Activated CD4-positive, alpha-beta T cell treated with anti-CD3 and anti-CD28 coated beads, Interleukin-2, amount 50 U/mL, for 4 hours (primary cell): ENCODE data around the gene EP400.
"Not testable (repeated sequence)": the region's sequence is repeated elsewhere in the genome, so short reads cannot be mapped to it uniquely, and the experiment has no call there.

Experiments
- DNase-seq, 2 experiments: peaks; one replicate each; pipeline ENCODE4 v3.0.0-alpha.2; 2020

Gene EP400

DNA sequence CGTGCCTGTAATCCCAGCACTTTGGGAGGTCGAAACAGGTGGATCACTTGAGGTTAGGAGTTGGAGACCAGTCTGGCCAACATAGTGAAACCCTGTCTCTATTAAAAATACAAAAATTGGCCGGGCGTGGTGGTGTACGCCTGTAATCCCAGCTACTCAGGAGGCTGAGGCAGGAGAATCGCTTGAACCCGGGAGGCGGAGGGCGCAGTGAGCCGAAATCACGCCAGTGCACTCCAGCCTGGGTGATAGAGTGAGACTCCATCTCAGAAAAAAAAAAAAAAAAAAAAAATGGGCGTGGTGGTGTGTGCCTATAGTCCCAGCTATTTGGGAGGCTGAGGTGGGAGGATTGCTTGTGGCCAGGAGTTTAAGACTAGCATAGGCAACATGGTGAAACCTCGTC, 4.7 kb downstream of the EP400 start:
- DNase-seq: not testable (repeated sequence)

DNA sequence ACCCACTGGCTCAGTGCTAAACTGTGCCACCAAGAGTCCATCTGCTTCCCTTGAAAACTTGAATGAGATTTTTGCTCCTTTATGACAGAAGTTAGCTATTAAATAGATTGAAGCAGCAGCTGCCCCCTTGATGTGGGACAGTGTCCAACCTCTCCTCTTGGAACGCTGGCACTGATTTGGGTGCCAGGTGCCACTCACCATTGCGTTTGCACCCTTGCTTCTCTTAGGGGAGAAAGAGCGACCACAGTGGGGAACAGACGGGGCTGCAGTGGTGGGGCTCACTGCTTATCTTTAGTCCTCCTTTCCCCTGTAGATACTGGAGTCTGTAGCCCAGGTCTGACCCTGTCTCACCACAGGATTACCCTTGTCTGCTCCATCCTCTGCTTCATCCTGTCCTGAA, 9.4 kb downstream of the EP400 start:
- DNase-seq: no peak

DNA sequence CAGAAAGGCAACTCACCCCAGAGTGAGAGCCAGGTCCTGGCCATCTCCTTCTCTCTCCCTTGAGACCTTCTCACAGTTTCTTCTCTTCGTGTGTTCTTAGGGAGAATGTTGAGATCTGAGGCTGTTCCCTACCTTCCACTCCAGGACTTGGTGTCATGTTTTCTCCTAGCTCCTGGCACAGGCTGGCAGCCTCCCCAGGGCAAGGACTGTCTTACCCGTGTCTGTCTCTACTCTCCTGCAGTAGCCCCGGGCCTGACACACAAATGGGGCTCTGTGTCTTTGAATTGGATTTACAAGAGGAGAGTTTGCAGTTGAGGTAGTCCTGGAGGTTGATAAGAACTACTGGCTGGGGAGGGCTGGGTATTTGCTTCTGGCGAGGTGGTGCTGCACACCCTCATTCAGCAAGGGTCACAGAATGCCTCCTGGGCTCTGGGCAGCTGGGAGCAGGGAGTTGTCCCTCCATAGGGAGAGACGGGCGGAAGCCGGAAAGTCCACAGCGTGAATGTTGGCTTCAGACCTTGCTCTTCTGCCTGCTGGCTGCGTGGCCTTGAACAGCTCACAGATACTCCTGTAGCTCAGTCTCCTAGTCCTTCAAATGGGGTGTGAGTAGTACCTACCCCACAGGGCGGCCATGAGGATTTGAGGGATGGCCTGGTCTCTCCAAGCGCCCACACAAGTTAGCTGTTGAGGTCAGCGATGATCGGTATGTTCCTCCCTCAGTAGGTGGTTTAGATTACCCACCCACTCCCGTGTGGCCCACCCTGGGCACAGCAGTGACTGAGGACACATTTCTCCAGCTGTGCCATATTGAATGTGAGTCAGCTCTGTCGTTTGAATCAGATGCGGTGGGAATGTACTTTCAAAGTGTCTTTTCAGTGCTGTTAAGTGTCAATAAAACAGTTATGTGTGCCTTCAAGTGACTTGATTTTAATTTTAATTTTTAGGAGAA, 10.2 kb downstream of the EP400 start:
- DNase-seq: no peak

DNA sequence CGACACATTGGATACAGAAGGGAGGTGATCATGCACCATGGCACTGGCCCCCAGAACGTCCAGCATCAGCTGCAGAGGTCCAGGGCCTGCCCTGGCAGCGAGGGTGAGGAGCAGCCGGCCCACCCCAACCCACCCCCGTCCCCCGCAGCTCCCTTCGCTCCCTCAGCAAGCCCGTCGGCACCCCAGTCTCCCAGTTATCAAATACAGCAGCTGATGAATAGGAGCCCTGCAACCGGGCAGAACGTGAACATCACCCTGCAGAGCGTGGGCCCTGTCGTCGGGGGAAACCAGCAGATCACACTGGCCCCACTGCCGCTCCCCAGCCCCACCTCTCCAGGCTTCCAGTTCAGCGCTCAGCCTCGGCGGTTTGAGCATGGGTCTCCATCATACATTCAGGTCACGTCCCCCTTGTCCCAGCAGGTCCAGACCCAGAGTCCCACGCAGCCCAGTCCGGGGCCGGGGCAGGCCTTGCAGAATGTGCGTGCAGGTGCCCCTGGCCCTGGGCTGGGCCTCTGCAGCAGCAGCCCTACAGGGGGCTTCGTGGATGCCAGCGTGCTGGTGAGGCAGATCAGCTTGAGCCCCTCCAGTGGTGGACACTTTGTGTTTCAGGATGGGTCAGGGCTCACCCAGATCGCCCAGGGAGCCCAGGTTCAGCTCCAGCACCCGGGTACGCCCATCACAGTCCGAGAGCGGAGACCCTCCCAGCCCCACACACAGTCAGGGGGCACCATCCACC, 11.0 kb downstream of the EP400 start:
- not testable (repeated sequence) for DNase-seq

DNA sequence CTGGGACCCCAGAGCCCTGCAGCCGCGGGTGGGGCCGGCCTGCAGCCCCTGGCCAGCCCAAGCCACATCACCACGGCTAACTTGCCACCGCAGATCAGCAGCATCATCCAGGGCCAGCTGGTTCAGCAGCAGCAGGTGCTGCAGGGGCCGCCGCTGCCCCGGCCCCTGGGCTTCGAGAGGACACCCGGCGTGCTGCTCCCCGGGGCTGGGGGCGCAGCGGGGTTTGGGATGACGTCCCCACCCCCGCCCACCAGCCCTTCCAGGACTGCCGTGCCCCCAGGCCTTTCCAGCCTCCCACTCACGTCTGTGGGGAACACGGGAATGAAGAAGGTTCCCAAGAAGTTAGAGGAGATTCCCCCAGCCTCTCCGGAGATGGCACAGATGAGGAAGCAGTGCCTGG, 11.6 kb downstream of the EP400 start:
- not testable (repeated sequence) for DNase-seq

DNA sequence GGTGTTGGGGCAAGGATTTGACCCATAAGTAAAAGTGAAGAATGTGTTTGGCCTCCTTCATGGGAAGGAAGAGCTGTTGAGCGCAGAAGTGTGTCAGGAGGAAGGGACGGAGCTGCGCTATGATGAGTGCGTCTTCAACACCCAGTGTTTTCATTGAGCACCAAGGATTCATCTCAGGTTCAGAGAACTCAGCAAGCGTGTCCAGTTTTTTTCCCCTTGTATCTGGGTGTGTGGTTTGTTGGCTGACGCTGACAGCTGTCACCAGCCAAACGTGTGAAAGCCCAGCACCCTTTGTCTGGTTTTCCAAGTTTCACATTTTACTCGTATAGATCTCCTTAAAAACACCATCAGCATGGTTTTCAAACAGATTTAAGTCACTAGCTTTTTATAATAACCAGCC, 12.3 kb downstream of the EP400 start:
- no peak for DNase-seq

DNA sequence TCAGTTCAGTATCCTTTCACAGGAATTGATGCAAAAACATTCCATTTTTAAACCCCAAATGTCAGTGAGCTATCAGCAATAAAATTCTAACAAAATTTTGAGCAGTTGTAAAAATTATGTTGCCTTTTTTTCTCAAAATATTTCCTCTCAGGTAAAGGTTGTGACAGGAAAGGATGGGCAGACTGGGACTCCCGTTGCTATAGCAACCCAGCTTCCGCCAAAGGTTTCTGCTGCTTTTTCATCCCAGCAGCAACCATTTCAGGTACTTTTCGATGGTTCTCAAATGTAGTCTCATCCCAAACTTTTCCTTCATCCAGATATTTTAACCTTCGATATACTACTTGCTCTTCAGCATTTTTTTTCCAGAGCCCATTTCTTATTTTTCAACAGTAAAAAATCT, 13.6 kb downstream of the EP400 start:
- no peak for DNase-seq

DNA sequence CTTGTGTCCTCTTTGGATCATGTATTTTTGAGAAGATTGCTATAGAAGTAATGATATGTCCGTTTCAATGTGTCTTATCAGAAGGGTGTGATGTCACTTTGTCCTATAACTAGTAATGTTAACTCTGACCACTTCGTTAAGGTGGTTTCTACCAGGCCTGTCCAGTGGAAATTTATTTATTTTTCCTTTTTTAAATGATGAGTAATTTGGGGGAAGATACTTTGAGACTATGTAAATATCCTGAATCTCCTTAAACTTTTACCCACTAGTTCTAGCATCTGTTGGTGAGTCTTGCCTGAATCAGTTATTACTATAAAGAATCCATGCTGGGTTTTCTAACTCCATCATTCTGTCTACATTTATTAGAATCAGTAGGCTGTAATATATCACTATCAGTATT, 15.3 kb downstream of the EP400 start:
- no peak for DNase-seq

DNA sequence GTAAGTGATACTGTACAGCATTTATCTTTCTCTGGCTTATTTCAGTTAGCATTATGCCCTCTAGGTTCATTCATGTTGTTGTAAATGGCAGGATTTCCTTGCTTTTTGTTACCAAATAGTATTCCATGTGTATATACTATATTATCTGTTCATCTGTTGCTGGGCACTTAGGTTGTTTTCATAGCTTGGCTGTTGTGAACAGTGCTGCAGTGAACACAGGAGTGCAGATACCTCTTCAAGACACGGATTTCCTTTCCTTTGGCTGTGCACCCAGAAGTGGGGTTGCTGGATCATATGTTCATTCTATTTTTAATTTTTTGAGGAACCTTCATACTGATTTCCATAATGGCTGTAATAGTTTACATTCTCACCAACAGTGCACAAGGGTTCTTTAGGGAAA, 21.5 kb downstream of the EP400 start:
- DNase-seq: no peak

DNA sequence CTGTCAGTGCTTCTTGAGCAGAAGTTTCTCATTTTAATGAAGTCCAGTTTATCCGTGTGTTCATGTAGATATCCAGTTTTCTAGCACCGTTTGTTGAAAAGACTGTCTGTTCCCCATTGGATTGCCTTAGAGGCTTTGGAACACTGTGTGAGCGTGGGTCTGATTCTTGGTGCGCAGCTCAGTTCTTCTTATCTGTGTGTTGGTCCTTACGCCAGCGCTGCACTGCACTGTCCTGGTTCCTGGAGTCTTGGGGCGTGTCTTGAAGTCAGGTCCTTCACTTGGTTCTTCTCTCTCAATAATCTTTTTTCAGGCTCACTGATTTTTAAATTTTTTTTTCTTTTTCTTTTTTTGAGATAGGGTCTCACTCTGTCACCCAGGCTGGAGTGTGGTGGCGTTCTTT, 25.5 kb downstream of the EP400 start:
- no peak for DNase-seq

DNA sequence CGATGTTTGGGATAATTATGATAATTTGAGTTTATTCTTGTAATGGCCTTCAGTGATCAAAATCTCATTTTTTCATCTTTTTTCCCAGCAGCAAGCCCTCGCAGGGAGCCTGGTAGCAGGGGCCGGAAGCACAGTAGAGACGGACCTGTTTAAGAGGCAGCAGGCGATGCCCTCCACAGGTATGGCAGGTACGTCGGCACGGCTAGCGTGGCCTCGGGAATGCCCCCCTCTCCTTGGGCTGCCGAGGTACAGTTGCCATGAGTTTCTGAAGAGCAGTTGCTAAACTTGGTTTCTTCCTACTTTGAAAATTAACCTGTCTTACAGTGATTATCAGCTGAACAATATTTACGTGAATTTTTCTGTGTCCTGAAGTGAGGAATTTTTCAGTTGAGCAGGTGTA, 29.9 kb downstream of the EP400 start:
- no peak for DNase-seq

DNA sequence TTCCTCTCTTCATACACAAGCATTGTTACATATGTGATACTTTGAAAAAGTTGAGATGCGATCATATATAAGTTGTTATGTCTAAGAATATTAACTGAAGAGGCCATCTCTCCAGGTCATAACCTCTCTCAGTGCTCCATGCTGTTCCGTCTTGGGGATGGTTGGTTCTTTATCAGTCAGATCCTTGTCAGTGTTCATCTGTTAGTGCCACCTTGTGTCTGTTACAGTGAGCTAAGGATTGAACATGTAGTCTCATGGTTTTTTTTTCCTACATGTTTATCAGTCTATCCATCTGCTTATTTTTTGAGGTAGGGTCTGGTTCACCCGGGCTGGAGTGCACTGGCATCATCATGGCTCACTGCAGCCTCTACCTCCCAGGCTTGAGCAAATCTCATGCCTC, 30.5 kb downstream of the EP400 start:
- DNase-seq: no peak

DNA sequence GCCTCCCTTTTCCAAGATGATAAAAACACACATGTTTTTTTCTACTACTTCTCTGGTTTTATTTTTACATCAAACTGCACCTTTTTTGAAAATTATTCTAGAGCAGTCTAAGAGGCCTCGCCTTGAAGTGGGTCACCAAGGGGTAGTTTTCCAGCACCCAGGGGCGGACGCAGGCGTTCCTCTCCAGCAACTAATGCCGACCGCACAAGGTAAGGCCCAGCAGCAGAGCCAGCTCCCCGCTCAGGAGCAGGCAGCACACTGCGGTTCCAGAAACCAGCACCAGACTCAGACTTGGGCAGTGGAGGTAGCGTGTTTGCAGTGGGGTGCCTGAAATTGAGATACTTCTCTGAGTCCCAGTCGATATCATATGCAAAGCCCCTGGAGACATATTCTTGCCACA, 31.6 kb downstream of the EP400 start:
- no peak for DNase-seq

DNA sequence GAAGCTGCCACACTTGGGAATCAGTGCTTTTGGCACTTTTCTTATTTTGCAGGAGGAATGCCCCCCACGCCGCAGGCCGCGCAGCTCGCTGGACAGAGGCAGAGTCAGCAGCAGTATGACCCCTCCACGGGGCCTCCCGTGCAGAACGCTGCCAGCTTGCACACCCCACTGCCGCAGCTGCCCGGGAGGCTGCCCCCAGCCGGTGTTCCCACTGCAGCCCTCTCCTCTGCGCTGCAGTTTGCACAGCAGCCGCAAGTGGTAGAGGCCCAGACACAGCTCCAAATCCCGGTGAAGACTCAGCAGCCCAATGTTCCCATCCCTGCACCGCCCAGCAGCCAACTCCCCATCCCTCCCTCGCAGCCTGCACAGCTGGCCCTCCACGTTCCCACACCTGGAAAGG, 32.3 kb downstream of the EP400 start:
- DNase-seq: no peak

DNA sequence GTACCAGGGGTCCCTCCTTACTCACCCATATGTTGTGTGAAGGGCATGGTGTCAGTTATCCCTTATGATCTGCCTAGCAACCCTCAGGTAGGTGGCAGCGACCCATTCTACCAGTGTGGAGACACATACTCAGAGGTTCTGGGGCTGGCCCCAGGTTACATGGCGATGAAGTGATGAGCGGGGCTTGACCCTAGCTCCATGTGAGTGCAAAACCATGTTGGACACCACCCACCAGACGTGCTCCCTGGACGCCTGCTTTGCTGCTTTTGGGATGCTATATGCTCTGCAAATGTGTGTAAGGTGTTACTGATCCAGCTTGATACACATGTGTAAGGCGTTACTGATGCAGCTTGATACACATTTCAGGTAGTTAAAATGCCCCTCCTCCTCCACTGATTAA, 33.3 kb downstream of the EP400 start:
- DNase-seq: no peak

DNA sequence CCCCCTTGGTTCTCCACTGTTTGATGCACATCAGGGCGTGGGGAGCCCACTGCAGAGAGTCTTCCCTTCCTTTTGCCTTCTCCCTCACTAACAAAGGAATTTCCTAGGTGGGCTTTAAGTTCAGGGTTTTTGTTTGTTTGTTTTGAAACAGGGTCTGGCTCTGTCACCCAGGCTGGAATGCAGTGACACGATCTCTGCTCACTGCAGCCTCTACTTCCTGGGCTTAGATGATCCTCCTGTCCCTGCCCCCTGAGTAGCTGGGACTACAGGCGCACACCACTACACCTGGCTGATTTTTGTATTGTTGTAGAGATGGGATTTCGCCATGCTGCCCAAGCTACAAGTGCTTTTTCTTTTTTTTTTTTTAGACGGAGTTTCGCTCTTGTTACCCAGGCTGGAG, 33.8 kb downstream of the EP400 start:
- no peak for DNase-seq

DNA sequence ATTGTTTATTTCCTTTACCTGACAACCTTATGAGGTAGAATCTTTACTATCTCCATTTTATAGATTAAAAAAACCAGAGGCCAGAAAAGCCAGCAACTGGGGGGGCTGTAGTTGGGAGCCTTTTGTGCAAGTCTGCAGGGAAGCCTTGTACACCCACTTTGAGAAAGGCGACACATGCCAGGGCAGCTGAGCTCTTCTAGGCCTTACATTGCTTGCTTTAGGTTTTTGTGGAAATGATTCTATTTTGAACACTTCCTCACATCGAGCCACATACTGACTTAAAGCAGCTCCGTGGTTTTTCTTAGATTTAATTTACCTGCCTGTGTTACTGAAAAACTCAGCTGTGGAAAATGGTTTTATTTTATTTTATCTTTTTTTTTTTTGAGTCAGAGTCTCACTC, 34.6 kb downstream of the EP400 start:
- no peak for DNase-seq

DNA sequence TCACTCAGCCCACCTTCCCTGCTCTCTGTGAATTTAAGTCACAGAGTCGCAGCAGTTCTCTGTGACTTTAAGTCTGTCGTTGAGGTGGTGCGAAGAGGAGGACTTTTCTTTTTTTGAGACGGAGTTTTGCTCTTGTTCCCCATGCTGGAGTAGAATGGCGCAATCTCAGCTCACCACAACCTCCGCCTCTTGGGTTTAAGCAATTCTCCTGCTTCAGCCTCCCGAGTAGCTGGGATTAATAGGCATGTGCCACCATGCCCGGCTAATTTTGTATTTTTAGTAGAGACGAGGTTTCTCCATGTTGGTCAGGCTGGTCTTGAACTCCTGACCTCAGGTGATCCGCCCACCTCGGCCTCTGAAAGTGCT, 35.8 kb downstream of the EP400 start:
- not testable (repeated sequence) for DNase-seq

DNA sequence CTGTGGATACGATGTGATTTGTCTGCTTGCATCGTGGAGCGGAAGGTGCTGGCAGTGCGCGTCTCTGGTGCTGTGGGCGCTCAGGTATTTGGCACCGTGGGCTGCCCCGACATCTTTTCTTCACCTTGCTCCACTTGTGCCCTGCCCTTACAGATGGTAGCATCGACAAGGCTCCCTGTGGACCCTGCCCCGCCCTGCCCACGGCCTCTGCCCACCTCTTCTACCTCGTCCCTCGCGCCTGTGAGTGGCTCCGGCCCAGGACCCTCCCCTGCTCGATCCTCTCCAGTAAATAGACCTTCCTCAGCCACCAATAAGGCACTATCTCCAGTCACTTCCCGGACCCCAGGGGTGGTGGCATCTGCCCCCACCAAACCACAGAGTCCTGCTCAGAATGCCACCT, 36.6 kb downstream of the EP400 start:
- DNase-seq: no peak

DNA sequence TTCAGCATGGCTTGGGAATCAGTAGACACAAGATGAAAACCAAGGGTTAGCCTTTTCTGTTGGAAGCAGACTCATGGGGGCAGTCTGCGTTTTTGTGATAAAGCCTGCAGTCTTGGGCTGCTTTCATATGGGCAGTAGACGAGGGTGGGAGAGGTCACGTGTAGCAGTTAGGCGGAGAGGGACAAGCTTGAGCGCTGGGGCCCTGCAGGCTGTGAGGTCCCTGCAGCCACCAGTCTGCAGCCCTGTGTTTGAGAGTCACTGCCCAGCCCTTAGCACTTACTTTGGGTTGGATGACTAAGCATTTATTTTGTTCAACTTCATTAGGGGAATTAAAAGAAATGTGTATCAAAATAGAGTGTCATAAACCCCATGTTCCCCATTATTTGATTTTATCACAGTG, 37.2 kb downstream of the EP400 start:
- DNase-seq: no peak

DNA sequence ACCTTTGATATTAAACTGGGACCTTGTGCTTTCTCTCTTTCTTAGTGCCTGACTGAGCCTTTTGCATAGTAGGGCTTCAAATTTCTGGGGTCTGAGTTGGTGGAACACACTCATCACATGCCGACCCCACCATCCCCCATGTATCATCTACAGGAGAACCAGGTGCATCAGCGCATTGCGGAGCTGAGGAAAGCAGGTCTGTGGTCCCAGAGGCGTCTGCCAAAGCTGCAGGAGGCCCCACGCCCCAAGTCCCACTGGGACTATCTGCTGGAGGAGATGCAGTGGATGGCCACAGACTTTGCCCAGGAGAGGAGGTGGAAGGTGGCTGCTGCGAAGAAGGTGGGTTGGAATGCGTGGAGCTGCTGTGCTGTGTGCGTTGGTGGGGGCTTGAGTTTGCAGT, 37.8 kb downstream of the EP400 start:
- no peak for DNase-seq

DNA sequence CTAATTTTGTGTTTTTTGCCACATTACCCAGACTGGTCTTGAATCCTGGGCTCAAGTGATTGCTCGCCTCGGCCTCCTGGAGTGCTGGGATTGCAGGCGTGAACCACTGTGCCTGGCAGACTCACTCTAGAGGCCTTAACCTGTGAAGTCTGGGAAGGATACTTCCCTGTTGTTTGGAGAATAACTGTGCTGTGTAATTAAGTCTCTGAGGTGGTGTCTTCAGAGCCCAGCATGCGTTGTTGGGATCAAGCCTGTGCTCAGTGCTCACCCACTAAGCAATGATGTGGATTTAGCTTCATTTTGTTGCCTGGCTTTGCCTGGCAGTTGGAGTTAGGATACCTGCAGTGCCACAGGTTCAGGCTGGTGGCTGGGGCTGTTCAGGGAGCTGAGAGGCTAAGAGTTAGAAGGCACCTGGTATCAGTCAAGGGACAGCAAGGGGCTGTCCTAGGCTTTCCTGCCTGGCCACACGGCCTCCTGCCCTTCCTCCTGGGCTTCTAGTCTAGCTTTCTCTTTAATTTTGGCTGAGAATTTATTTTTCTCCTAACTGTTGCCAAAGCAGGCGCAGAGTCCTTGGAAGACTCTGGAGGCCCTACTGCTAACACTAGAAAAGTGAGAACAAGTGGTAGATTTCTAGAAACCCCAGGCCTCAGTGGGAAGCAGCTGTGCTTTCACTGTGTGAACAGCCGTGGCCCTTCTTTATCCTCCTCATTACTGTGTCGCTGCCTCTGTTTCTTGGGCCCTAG, 38.5 kb downstream of the EP400 start:
- DNase-seq: no peak

DNA sequence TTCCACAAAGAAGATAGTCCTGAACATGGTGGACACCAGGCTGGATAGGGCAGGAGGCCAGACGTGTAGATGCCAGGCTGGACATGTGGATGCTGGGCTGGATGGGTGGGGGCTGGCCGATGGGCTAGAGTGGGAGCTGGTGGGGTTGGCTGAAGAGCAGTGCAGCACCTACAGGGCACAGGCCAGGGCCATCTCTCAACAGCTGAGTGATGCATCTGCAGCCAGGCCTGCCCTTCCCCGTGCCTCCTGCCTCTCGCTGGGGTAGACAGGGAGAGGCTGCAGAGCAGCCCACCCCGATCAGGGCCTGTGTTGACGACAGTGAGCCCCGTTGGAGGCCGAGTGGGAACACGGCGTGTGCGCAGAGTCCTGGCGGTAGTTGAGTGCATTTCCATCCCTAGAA, 39.3 kb downstream of the EP400 start:
- no peak for DNase-seq
